ENCODE measurements around the gene TTYH3. TPM values are rescaled to one million over a fixed set of nuclear protein-coding genes. Genes with fewer than 3 reads are reported as not detected.
A peak's percentile ranks its signal among the peaks of the same experiment; 100 is the strongest.

Gene TTYH3
- total and polyA plus RNA-seq, 2 of the 13 experiments (the other 11 are each of a cell fraction or from before 2014, with no cell fraction given): 26.3 to 50.0 TPM

DNA sequence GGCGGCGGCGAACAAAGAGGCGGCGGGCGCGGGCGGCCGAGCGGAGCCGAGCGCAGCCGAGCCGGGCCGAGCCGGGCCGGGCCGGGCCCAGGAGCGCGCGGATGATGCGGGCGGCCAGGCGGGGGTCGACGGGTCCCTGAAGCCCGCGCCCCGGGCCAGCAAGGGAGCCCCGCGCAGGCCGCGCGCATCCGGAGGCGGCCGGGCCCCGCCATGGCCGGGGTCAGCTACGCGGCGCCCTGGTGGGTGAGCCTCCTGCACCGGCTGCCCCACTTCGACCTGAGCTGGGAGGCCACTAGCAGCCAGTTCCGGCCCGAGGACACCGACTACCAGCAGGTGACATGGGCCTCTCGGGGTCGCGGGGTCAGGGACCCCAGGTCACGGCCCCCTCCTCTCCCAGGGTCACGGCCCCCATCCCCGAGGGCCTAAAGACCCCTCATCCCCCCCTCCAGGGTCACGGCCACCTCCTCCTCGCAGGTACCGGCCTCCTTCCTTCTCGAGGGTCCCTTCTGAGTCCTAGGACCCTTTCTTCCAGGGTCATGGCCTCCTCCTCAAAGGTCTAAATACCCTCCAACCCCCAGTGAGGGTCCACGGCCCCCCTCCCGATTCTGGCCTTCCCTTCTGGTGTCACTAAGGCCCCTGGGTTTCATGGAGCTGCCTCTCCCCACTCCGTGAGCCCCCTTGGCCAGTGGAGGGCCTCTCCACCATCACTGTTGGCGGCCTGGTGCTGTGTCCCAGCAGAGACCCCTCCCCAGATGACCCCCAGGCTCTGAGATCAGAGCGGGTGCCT, at the start of gene TTYH3 (continued):
- no peak for TF ChIP-seq RCOR2 (CRISPR knock-in tag; IDR thresholded peaks at IDR 0.05)
- TF ChIP-seq, protein P1, sequence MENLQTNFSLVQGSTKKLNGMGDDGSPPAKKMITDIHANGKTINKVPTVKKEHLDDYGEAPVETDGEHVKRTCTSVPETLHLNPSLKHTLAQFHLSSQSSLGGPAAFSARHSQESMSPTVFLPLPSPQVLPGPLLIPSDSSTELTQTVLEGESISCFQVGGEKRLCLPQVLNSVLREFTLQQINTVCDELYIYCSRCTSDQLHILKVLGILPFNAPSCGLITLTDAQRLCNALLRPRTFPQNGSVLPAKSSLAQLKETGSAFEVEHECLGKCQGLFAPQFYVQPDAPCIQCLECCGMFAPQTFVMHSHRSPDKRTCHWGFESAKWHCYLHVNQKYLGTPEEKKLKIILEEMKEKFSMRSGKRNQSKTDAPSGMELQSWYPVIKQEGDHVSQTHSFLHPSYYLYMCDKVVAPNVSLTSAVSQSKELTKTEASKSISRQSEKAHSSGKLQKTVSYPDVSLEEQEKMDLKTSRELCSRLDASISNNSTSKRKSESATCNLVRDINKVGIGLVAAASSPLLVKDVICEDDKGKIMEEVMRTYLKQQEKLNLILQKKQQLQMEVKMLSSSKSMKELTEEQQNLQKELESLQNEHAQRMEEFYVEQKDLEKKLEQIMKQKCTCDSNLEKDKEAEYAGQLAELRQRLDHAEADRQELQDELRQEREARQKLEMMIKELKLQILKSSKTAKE (CRISPR knock-in tag; IDR thresholded peaks at IDR 0.05; ENCODE audit: borderline replicate concordance): no peak
- TF ChIP-seq ZNF446 (CRISPR knock-in tag; IDR thresholded peaks at IDR 0.05): no peak
- TF ChIP-seq, protein P2, sequence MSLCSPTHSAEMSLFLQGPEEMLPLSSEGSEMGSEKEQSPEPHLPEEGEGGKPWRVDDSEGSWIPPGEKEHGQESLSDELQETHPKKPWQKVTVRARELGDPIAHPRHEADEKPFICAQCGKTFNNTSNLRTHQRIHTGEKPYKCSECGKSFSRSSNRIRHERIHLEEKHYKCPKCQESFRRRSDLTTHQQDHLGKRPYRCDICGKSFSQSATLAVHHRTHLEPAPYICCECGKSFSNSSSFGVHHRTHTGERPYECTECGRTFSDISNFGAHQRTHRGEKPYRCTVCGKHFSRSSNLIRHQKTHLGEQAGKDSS (CRISPR knock-in tag; IDR thresholded peaks at IDR 0.05; ENCODE audit: borderline replicate concordance, low read depth): no peak
- TF ChIP-seq SALL2 (CRISPR knock-in tag; IDR thresholded peaks at IDR 0.05): no peak
- 0 out of 2 replicates have a peak, but pooled peaks have one; percentile 14 for TF ChIP-seq ZBTB20 (CRISPR knock-in tag; IDR thresholded peaks at IDR 0.05; ENCODE audit: borderline replicate concordance, low read depth)
- 0 out of 2 replicates have a peak, but pooled peaks have one; percentile 20 for TF ChIP-seq ETV5 (CRISPR knock-in tag; IDR thresholded peaks at IDR 0.05; ENCODE audit: borderline replicate concordance)
- TF ChIP-seq, protein P3, sequence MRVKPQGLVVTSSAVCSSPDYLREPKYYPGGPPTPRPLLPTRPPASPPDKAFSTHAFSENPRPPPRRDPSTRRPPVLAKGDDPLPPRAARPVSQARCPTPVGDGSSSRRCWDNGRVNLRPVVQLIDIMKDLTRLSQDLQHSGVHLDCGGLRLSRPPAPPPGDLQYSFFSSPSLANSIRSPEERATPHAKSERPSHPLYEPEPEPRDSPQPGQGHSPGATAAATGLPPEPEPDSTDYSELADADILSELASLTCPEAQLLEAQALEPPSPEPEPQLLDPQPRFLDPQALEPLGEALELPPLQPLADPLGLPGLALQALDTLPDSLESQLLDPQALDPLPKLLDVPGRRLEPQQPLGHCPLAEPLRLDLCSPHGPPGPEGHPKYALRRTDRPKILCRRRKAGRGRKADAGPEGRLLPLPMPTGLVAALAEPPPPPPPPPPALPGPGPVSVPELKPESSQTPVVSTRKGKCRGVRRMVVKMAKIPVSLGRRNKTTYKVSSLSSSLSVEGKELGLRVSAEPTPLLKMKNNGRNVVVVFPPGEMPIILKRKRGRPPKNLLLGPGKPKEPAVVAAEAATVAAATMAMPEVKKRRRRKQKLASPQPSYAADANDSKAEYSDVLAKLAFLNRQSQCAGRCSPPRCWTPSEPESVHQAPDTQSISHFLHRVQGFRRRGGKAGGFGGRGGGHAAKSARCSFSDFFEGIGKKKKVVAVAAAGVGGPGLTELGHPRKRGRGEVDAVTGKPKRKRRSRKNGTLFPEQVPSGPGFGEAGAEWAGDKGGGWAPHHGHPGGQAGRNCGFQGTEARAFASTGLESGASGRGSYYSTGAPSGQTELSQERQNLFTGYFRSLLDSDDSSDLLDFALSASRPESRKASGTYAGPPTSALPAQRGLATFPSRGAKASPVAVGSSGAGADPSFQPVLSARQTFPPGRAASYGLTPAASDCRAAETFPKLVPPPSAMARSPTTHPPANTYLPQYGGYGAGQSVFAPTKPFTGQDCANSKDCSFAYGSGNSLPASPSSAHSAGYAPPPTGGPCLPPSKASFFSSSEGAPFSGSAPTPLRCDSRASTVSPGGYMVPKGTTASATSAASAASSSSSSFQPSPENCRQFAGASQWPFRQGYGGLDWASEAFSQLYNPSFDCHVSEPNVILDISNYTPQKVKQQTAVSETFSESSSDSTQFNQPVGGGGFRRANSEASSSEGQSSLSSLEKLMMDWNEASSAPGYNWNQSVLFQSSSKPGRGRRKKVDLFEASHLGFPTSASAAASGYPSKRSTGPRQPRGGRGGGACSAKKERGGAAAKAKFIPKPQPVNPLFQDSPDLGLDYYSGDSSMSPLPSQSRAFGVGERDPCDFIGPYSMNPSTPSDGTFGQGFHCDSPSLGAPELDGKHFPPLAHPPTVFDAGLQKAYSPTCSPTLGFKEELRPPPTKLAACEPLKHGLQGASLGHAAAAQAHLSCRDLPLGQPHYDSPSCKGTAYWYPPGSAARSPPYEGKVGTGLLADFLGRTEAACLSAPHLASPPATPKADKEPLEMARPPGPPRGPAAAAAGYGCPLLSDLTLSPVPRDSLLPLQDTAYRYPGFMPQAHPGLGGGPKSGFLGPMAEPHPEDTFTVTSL (CRISPR knock-in tag; IDR thresholded peaks at IDR 0.05; ENCODE audit: borderline replicate concordance): no peak
- TF ChIP-seq GFI1 (CRISPR knock-in tag; IDR thresholded peaks at IDR 0.05; ENCODE audit: borderline replicate concordance): no peak
- no peak for TF ChIP-seq ZNF652 (CRISPR knock-in tag; IDR thresholded peaks at IDR 0.05; ENCODE audit: borderline replicate concordance, low read depth)
- TF ChIP-seq SATB2 (CRISPR knock-in tag; IDR thresholded peaks at IDR 0.05): no peak
- TF ChIP-seq, protein P4, sequence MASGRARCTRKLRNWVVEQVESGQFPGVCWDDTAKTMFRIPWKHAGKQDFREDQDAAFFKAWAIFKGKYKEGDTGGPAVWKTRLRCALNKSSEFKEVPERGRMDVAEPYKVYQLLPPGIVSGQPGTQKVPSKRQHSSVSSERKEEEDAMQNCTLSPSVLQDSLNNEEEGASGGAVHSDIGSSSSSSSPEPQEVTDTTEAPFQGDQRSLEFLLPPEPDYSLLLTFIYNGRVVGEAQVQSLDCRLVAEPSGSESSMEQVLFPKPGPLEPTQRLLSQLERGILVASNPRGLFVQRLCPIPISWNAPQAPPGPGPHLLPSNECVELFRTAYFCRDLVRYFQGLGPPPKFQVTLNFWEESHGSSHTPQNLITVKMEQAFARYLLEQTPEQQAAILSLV (CRISPR knock-in tag; IDR thresholded peaks at IDR 0.05; ENCODE audit: borderline replicate concordance): 0 out of 2 replicates have a peak, but pooled peaks have one; percentile 19
- TF ChIP-seq BORCS8-MEF2B (CRISPR knock-in tag; IDR thresholded peaks at IDR 0.05): peak; percentile 21; the same call in 1 of the 2 replicates
- TF ChIP-seq NFKB2 (CRISPR knock-in tag; IDR thresholded peaks at IDR 0.05; ENCODE audit: borderline replicate concordance): no peak
- no peak for TF ChIP-seq ZNF549 (CRISPR knock-in tag; IDR thresholded peaks at IDR 0.05)
- TF ChIP-seq ZNF563 (CRISPR knock-in tag; IDR thresholded peaks at IDR 0.05): 0 out of 2 replicates have a peak, but pooled peaks have one; percentile 10
- peak; percentile 77; the same call in 1 of the 2 replicates for TF ChIP-seq ZNF558 (CRISPR knock-in tag; IDR thresholded peaks at IDR 0.05; ENCODE audit: borderline replicate concordance)
- no peak for TF ChIP-seq ZNF605 (CRISPR knock-in tag; IDR thresholded peaks at IDR 0.05)
- no peak for TF ChIP-seq RFX3 (CRISPR knock-in tag; IDR thresholded peaks at IDR 0.05)
- TF ChIP-seq THAP11 (CRISPR knock-in tag; IDR thresholded peaks at IDR 0.05): no peak

Measured in HepG2 (cell line).